Type B pancreatic cell (in vitro differentiated cells): ENCODE data around the gene NMNAT2. TPM values are rescaled to one million over a fixed set of nuclear protein-coding genes. Genes with fewer than 3 reads are reported as not detected.

ENCODE experiments used
- DNase-seq: peaks from one replicate; pipeline ENCODE4 v3.0.0; 2021; ENCODE audit warnings: mixed read lengths; ENCODE audit not compliant: unreplicated experiment; ENCODE audit errors: extremely low spot score
- H3K27ac Mint-ChIP-seq: 2 replicates; pipeline ENCODE4 v1.8.0; 2021; ENCODE audit warnings: mild to moderate bottlenecking, mixed read lengths
- H3K27me3 Mint-ChIP-seq: 2 replicates; pipeline ENCODE4 v1.8.0; 2021; ENCODE audit warnings: mixed read lengths
- H3K36me3 Mint-ChIP-seq: 2 replicates; pipeline ENCODE4 v1.8.0; 2021; ENCODE audit warnings: mixed read lengths
- H3K4me1 Mint-ChIP-seq: one replicate; pipeline ENCODE4 v1.8.0; 2021; ENCODE audit warnings: mixed read lengths; ENCODE audit not compliant: unreplicated experiment
- H3K4me3 Mint-ChIP-seq: 2 replicates; pipeline ENCODE4 v1.8.0; 2021; ENCODE audit warnings: mild to moderate bottlenecking, mixed read lengths
- H3K9me3 Mint-ChIP-seq: 2 replicates; pipeline ENCODE4 v1.8.0; 2021; ENCODE audit warnings: mixed read lengths
- total RNA-seq: library from RNA; stranded (reverse); gene quantifications from 2 replicates; pipeline ENCODE4 v1.2.1, GENCODE V29; 2021; ENCODE audit warnings: low replicate concordance
- TF ChIP-seq, protein P1 (sequence below): fragments of 200-600 bp; sonication (generic); conservative IDR thresholded peaks from 2 replicates; pipeline ENCODE4 v1.5.0; 2021; ENCODE audit warnings: antibody characterized with exemption, mild to moderate bottlenecking

NMNAT2 gene
- total RNA-seq, 1 donor from 2014 or later: 3.7 TPM

GRCh38 chr1:183259924-183260323, 158.3 kb downstream of the NMNAT2 start:
- no peak overlapping the region for H3K4me3 Mint-ChIP-seq
- no peaks in the 10 kb centered on the region for H3K36me3 Mint-ChIP-seq
- no peaks in the 10 kb centered on the region for H3K27me3 Mint-ChIP-seq
- TF ChIP-seq, protein P1, sequence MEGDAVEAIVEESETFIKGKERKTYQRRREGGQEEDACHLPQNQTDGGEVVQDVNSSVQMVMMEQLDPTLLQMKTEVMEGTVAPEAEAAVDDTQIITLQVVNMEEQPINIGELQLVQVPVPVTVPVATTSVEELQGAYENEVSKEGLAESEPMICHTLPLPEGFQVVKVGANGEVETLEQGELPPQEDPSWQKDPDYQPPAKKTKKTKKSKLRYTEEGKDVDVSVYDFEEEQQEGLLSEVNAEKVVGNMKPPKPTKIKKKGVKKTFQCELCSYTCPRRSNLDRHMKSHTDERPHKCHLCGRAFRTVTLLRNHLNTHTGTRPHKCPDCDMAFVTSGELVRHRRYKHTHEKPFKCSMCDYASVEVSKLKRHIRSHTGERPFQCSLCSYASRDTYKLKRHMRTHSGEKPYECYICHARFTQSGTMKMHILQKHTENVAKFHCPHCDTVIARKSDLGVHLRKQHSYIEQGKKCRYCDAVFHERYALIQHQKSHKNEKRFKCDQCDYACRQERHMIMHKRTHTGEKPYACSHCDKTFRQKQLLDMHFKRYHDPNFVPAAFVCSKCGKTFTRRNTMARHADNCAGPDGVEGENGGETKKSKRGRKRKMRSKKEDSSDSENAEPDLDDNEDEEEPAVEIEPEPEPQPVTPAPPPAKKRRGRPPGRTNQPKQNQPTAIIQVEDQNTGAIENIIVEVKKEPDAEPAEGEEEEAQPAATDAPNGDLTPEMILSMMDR: no peak
- peaks cover 18% of the 10 kb centered on the region for H3K4me1 Mint-ChIP-seq
- H3K9me3 Mint-ChIP-seq: no peaks in the 10 kb centered on the region
- no peak overlapping the region for H3K27ac Mint-ChIP-seq
- DNase-seq: no peak

GRCh38 chr1:183255073-183255472, 163.1 kb downstream of the NMNAT2 start:
- H3K27ac Mint-ChIP-seq: no peak overlapping the region
- DNase-seq: no peak
- peaks cover 4% of the 10 kb centered on the region for H3K4me1 Mint-ChIP-seq
- no peaks in the 10 kb centered on the region for H3K27me3 Mint-ChIP-seq
- H3K36me3 Mint-ChIP-seq: no peaks in the 10 kb centered on the region
- TF ChIP-seq, protein P1: no peak
- peaks cover 9% of the 10 kb centered on the region for H3K9me3 Mint-ChIP-seq
- no peak overlapping the region for H3K4me3 Mint-ChIP-seq

GRCh38 chr1:183251959-183252450, 166.2 kb downstream of the NMNAT2 start:
- peak; percentile 48 for DNase-seq
- H3K27ac Mint-ChIP-seq: no peak overlapping the region

GRCh38 chr1:183251101-183251958, 166.8 kb downstream of the NMNAT2 start:
- Mint-ChIP-seq H3K27ac (no peak overlapping the region), H3K36me3 (no peaks in the 10 kb centered on the region), H3K27me3 (no peaks in the 10 kb centered on the region), H3K9me3 (peaks cover 12% of the 10 kb centered on the region), H3K4me3 (no peak overlapping the region), H3K4me1 (no peaks in the 10 kb centered on the region)
- TF ChIP-seq, protein P1: no peak
- DNase-seq: no peak

More at GRCh38 chr1:183251959-183252450, 166.2 kb downstream of the NMNAT2 start:
- TF ChIP-seq, protein P1: no peak
- no peaks in the 10 kb centered on the region for H3K36me3 Mint-ChIP-seq
- H3K4me3 Mint-ChIP-seq: no peak overlapping the region
- no peaks in the 10 kb centered on the region for H3K4me1 Mint-ChIP-seq
- H3K27me3 Mint-ChIP-seq: no peaks in the 10 kb centered on the region
- peaks cover 12% of the 10 kb centered on the region for H3K9me3 Mint-ChIP-seq

- Mint-ChIP-seq H3K27ac (no peak overlapping the region), H3K36me3 (no peaks in the 10 kb centered on the region), H3K9me3 (peaks cover 12% of the 10 kb centered on the region), H3K27me3 (no peaks in the 10 kb centered on the region), H3K4me3 (no peak overlapping the region), H3K4me1 (no peaks in the 10 kb centered on the region)
- DNase-seq: no peak
- TF ChIP-seq, protein P1: no peak
These were observed 168.2 kb downstream of the NMNAT2 start for GRCh38 chr1:183249941-183250452.
